GM21381 (cell line): ENCODE measurements around the gene PSTPIP2.
"Not testable (repeated sequence)": the region's sequence is repeated elsewhere in the genome, so short reads cannot be mapped to it uniquely, and the experiment has no call there.

Source experiments
- ATAC-seq: cut with Tn5 transposase; IDR thresholded peaks from one replicate; pipeline ENCODE4 v1.9.1; 2021; ENCODE audit warnings: mild to moderate bottlenecking, moderate library complexity; ENCODE audit not compliant: unreplicated experiment

Gene PSTPIP2

DNA sequence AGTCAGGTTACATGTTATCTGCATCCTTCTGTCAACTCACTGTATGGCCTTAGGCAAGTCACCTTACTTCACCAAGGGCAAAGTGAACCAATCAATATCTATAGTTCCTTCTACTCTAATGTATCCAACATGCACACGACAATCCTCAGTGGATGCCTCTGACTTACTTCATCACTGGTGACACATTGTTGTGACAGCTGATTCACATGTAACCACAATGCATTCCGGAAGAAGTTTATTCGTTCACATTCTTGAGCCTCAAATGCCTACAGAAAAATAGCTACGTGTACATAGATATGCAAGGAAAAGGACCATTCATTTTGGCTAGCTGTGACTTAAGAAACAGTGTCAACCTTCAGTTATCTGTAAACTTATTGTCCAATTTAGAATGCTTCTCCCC lies 78.6 kb downstream of the PSTPIP2 start:
- ATAC-seq: no peak

DNA sequence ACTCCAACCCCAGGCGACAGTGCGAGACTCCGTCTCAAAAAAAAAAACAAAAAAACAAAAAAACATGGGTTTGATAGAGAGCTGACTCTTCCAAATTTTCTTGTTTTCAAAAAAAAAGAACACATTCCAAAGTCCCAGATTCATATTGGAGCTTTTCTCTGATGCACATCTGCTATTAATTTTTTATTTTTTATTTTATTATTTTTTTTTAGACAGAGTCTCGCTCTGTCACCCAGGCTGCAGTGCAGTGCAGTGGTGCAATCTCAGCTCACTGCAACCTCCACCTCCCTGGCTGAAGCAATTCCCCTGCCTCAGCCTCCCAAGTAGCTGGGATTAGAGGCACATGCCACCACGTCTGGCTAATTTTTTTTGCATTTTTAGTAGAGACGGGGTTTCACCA lies 79.5 kb downstream of the PSTPIP2 start:
- not testable (repeated sequence) for ATAC-seq

GRCh38 chr18:45991788-45992187 lies 80.3 kb downstream of the PSTPIP2 start:
- ATAC-seq: no peak

- ATAC-seq: no peak
Observed at GRCh38 chr18:45984546-45985235, 87.4 kb downstream of the PSTPIP2 start.

DNA sequence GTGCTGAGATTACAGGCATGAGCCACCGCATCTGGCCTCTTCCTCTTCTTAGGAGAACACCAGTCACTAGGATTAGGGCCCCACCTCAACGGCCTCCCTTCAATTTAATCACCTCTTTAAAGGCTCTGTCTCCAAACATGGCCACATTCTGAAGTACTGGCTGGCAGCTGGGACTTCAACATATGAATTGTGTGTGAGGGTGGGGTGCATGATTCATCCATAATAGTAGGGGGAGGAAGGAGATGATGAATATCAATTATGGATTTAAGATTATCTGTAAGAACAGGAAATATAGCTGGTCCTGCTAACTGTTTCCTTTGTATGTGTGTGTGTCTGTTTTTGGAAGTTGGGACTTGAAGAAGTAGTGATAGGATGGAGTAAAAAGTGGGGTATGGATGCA lies 90.2 kb downstream of the PSTPIP2 start:
- ATAC-seq: no peak

DNA sequence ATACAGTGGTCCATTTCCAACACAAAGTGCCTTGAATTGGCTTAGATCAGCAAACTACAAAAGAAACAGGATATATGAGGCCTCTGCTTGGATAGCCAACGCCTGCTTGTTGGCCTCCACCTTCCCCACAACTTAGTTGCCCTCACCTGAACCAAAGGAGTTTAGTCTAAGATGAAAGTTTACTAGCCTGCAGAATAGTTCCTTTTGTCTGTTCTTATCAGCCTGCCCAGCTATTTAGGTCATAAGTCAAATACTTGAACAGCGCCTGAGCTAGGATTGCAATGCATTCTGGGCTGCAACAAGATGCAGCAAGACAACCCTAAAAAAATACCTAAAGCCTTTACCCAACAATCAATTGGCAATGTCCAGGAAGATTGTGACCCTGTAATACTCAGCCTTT lies 91.8 kb downstream of the PSTPIP2 start:
- ATAC-seq: no peak

- ATAC-seq: no peak
Observed at GRCh38 chr18:45978084-45978483, 94.0 kb downstream of the PSTPIP2 start.

DNA sequence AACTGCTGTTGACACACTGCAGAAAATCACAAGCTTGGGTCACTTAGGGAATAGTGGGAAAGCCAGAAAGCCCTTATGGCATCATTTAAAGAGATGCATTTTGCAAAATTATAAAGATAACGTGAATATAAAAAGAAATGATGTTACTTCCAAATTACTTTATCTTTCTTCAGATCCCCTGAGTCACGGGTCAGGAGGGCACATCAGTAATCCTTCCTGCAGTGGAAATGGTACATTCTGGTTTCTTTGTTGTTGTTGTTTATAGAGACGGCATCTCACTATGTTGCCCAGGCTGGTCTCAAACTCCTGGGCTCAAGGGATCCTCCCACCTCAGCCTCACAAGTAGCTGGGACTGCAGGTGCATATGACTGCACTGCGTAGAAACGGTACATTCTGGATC lies 95.1 kb downstream of the PSTPIP2 start:
- ATAC-seq: no peak

DNA sequence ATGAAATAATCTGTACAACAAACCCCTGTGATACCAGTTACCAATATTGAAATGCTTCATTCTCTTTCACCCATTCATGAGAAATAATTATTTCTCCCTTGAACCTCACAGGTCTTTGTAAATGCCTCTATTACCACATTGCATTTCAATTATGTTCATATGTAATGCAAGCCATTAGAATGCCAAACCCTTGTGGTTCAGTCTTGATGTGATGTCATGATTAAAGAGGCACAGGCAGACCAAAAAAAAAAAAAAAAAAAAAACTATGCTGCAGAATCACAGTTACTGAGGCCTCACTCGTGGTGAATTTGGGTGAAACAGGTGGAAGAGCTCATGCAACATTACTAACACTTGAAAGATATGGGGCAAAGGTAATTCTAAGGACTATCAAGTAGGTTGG lies 95.5 kb downstream of the PSTPIP2 start:
- ATAC-seq: no peak

- ATAC-seq: no peak
Observed at GRCh38 chr18:45974088-45974536, 97.9 kb downstream of the PSTPIP2 start.

DNA sequence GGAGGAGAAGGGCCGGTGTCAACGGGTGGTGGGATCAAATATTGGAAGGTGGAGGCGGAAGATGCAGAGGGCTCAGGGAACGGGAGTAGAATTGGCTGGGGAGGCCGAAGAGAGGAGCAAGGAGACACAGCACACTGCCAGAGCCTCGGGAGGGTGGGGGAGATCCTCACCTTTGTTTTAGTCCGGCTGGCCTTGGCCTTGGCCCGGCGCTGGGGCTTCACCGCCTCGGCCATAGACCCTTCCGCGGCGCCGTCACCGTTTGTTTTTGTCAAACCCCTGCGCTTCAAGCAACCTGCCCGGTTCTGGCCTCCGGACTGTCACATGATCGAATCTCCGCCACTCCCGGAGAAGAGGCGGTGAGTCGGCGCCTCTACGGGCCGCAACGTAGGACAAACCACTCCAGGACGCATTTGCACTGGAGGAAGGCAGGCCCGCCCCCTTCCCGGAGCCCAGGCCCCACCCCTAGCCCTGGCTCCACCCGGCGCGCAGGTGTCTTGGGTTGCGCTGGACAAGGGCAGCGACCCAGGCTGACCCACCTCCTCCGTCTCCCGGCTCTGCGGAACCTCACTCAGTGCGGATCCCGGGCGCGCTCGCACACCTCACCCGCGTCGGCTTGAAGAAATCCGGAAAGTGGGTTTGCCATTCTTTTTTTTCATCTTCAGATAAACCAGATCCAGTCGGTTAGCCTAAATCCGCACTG lies 104.9 kb downstream of the PSTPIP2 start, which contains the start of gene EPG5:
Gene EPG5, minus strand, starts transcription at position 323 of the 700 bp plus-strand sequence. Its CDS starts 90 bp downstream, at position 233.
- peak; percentile 98 for ATAC-seq

DNA sequence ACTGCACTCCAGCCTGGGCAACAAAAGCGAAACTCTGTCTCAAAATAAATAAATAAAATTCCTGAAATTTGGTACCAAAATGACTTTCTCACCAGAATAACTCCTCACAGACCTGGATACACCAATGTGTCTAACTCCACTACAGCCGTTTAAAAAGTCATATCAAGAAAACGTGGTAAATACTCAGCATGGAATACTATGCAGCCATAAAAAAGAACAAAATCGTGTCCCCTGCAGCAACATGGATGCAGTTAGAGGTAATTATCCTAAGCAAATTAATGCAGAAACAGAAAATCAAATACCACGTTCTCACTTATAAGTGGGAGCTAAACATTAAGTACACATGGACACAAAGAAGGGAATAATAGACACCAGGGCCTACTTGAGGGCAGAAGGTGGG lies 107.1 kb downstream of the PSTPIP2 start:
- ATAC-seq: not testable (repeated sequence)

GRCh38 chr18:45962866-45963265 lies 109.2 kb downstream of the PSTPIP2 start:
- ATAC-seq: no peak

DNA sequence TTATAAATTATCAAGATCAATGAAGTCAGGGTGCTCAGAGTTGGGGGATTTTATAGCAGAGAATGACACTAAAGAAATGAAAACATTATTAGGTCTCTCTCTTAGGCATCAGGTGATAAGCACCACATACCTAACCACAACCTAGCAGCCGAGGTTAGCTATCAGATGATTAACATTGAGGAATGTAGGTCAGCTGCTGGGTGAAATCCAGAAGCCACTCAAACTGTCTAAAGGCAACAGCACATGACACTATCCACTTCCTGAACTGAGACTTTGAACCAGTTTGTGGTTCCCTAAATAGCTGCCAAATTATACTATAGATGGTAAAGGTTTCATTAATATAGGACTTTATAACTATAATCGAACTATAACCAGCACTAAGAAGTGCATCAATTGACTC lies 109.6 kb downstream of the PSTPIP2 start:
- no peak for ATAC-seq

GRCh38 chr18:45959484-45959883 lies 112.6 kb downstream of the PSTPIP2 start:
- not testable (repeated sequence) for ATAC-seq

DNA sequence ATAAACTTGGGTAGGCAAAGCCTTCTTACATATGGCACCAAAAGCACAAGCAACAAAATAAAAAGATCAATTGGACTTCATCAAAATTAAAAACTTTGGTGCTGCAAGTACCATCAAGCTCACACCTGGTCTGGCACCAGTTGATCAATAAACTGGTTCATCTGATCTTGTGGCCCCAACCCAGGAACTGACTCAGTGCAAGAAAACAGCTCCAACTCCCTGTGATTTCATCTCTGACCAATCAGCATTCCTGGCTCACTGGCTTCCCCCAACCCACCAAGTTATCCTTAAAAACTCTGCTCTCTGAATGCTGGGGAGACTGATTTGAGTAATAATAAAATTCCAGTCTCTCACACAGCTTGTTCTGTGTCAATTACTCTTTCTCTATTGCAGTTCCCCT lies 113.3 kb downstream of the PSTPIP2 start:
- ATAC-seq: no peak

DNA sequence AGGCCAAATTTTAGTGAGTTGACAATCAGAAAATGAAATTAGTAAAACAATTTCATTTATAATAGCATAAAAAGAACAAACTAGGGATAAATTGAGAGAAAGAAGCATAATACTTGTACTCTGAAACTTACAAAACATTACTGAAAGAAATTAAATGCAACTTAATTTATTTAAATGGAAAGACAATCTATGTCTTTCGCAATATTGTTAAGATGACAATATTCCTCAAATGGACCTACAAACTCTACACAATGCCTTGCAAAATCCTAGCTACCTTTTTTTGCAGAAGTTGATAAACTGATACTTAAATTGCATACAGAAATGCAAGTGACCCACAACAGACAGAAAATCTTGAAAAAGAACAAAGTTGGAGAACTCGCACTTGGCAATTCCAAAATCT lies 114.0 kb downstream of the PSTPIP2 start:
- no peak for ATAC-seq

DNA sequence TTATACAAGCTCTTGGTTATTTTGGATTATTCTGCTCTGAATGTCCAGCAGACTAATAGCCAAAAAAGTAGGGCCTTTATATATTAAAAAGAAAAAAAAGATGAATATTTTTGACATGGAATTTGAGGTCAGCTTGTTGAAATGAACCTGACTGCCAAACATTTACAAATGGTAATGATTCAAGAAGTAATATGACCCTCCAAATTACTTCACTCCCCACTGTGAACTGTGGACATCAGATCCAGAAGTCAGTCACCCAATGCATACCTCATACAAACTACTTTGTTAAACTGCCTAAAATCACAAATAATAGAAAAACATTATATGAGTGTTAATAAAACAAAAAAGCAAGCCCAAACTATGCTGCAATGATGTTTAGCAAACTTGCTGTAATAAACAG lies 115.0 kb downstream of the PSTPIP2 start:
- ATAC-seq: no peak

DNA sequence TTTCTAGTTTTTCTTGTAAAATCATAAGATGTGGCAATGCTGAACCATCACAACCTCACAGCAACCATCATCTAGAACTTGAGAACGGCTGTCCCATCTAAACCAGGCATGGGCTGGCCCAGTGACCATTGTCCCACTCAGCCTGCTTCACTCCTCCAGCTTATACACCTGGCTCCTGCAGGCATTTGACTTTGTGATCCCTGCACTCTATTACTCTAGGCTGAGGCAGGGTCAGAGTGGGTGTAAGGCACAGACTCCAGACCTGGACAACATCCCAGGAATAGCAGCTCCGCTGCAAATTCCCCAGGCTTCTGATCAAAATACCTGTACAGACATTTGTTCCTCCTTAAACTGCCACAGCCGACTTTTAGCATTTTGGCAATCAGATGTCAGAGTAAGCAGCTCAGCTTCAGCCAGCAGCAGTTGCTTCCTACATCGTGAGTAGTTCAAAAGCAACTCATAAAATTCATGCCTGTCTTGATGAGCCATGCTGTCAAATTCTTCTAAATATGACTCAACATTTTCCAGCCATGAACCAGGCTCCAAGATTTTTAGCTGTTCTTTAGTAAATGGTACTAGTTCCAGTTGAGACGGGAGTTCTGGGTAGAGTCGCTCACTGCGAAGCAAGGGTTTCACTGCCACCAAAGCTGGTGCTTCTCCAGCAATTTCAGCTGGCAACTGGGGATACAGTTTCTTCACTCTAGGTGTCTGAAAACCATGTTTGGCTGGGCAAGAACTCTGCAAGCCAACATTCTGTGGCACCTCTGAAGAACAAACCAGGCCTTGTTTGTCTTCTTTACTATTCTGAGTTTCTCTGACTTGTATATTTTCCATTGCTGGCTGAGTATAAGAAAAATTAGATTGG lies 117.8 kb downstream of the PSTPIP2 start:
- ATAC-seq: no peak

GRCh38 chr18:45951016-45951714 lies 120.9 kb downstream of the PSTPIP2 start:
- no peak for ATAC-seq

DNA sequence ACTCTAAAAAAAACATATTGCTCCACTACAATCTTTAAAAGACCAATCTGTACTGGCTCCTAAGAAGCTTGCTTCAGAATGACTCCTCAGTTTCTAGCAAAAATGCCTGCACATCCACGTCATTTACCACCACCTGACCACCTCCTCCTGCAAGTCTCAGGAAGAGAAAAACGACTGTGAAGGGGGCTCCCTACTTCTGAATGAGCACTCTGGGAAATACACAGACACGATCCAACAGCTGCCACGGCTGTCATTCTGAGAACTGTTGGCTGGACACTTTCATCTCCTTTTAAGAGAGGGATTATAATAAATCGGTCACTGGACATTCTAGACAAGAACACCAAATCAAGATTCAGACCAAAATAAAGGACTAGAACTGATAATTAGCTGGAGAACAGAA lies 126.4 kb downstream of the PSTPIP2 start:
- ATAC-seq: no peak
